ENCODE results near the gene MBD2.
A peak's percentile ranks its signal among the peaks of the same experiment; 100 is the strongest.
"Not testable (repeated sequence)": the region's sequence is repeated elsewhere in the genome, so short reads cannot be mapped to it uniquely, and the experiment has no call there.

Gene MBD2

GRCh38 chr18:54238173-54238936, 13.9 kb upstream of the MBD2 start:
- DNase-seq, result no peak

- no peak for DNase-seq
Observed at GRCh38 chr18:54235871-54236270, 11.4 kb upstream of the MBD2 start.

- DNase-seq, result no peak
Observed at GRCh38 chr18:54233747-54234146, 9.3 kb upstream of the MBD2 start.

- DNase-seq, result no peak
Observed at GRCh38 chr18:54233228-54233625, 8.8 kb upstream of the MBD2 start.

GRCh38 chr18:54232485-54233227, 8.2 kb upstream of the MBD2 start:
- DNase-seq, result no peak

GRCh38 chr18:54229421-54230059, 5.1 kb upstream of the MBD2 start:
- DNase-seq, result no peak

GRCh38 chr18:54228364-54228763, 3.9 kb upstream of the MBD2 start:
- DNase-seq, result no peak

- peak in 24 of 56 donors; percentile 4 to 61 (median 21) for DNase-seq
Observed at GRCh38 chr18:54223568-54224241, 764 bp downstream of the MBD2 start.

- peak in 1 of 56 donors; percentile 14 for DNase-seq
Observed at GRCh38 chr18:54222922-54223567, 1.4 kb downstream of the MBD2 start.

GRCh38 chr18:54220406-54220805, 4.1 kb downstream of the MBD2 start:
- DNase-seq, result no peak

GRCh38 chr18:54218803-54219202, 5.7 kb downstream of the MBD2 start:
- not testable (repeated sequence) for DNase-seq

GRCh38 chr18:54218299-54218698, 6.2 kb downstream of the MBD2 start:
- no peak for DNase-seq

GRCh38 chr18:54217624-54218023, 6.8 kb downstream of the MBD2 start:
- DNase-seq, result no peak

GRCh38 chr18:54215069-54215468, 9.4 kb downstream of the MBD2 start:
- no peak for DNase-seq

GRCh38 chr18:54210463-54210862, 14.0 kb downstream of the MBD2 start:
- no peak for DNase-seq

GRCh38 chr18:54209471-54210180, 14.8 kb downstream of the MBD2 start:
- DNase-seq, result no peak

- DNase-seq, result no peak
Observed at GRCh38 chr18:54206447-54206846, 18.0 kb downstream of the MBD2 start.

- no peak for DNase-seq
Observed at GRCh38 chr18:54205959-54206358, 18.5 kb downstream of the MBD2 start.

- DNase-seq, result not testable (repeated sequence)
Observed at GRCh38 chr18:54205448-54205847, 19.0 kb downstream of the MBD2 start.

- DNase-seq, result no peak
Observed at GRCh38 chr18:54204883-54205282, 19.6 kb downstream of the MBD2 start.

- DNase-seq, result no peak
Observed at GRCh38 chr18:54203914-54204313, 20.6 kb downstream of the MBD2 start.
